ENCODE results near the gene GPSM1.

- no peak for TF ChIP-seq CTCF (IDR thresholded peaks at IDR 0.05; ENCODE audit: insufficient read depth, low read length)
- no peak for TF ChIP-seq SPI1 (IDR thresholded peaks at IDR 0.05; ENCODE audit: borderline replicate concordance, low read depth)
- TF ChIP-seq GABPA (IDR thresholded peaks at IDR 0.05; ENCODE audit: low read depth) = no peak
- no peak for TF ChIP-seq POLR2AphosphoS5 (IDR thresholded peaks at IDR 0.05; ENCODE audit: low read depth)
Observed at GRCh38 chr9:136362450-136362784, 35.1 kb downstream of the GPSM1 start.

All from HL-60 (cell line).